Amygdala (tissue), 56 donors: ENCODE results near the gene EVX1.
A peak's percentile ranks its signal among the peaks of the same experiment; 100 is the strongest.

Source experiments
- DNase-seq, 56 donors: peaks; one replicate each; lab custom pipeline; 2025; lab: John Stamatoyannopoulos, UW

Gene EVX1

GRCh38 chr7:27224983-27225934, 17.3 kb upstream of the EVX1 start:
- DNase-seq: no peak

GRCh38 chr7:27229448-27229847, 13.2 kb upstream of the EVX1 start:
- no peak for DNase-seq

- peak in 19 of 56 donors; percentile 1 to 46 (median 10) for DNase-seq
Observed at GRCh38 chr7:27235387-27236311, 7.0 kb upstream of the EVX1 start.

GRCh38 chr7:27237735-27238334, 4.8 kb upstream of the EVX1 start:
- no peak for DNase-seq

- DNase-seq: no peak
Observed at GRCh38 chr7:27238979-27239386, 3.6 kb upstream of the EVX1 start.

GRCh38 chr7:27239387-27240014, 3.1 kb upstream of the EVX1 start:
- no peak for DNase-seq

GRCh38 chr7:27240015-27240731, 2.4 kb upstream of the EVX1 start:
- DNase-seq: no peak

- no peak for DNase-seq
Observed at GRCh38 chr7:27241189-27242056, 1.2 kb upstream of the EVX1 start.

- DNase-seq: no peak
Observed at GRCh38 chr7:27242154-27242553, 448 bp upstream of the EVX1 start.

- DNase-seq: no peak
Observed at GRCh38 chr7:27243340-27244163, 950 bp downstream of the EVX1 start.

GRCh38 chr7:27244488-27245123, 2.0 kb downstream of the EVX1 start:
- DNase-seq: no peak

GRCh38 chr7:27245124-27245797, 2.7 kb downstream of the EVX1 start:
- DNase-seq: no peak

- DNase-seq: no peak
Observed at GRCh38 chr7:27245798-27246691, 3.4 kb downstream of the EVX1 start.

- no peak for DNase-seq
Observed at GRCh38 chr7:27247000-27247399, 4.4 kb downstream of the EVX1 start.
